Hepatocyte (in vitro differentiated cells): ENCODE measurements around the gene MAP3K20.

Experiments
- CTCF ChIP-seq: fragments of 200-600 bp; sonication (generic); IDR thresholded peaks from 2 replicates; pipeline ENCODE4 v1.5.1; 2016; ENCODE audit warnings: antibody characterized with exemption, mild to moderate bottlenecking; ENCODE audit not compliant: poor library complexity
- EZH2 ChIP-seq: fragments of 200-600 bp; sonication (generic); IDR thresholded peaks from 2 replicates; pipeline ENCODE4 v1.6.1; 2016; ENCODE audit warnings: antibody characterized with exemption, mild to moderate bottlenecking, borderline replicate concordance
- EZH2phosphoT487 ChIP-seq: fragments of 200-600 bp; sonication (generic); IDR thresholded peaks from one replicate; pipeline ENCODE4 v1.6.1; 2018; ENCODE audit warnings: antibody characterized with exemption, mild to moderate bottlenecking, low read depth, moderate library complexity; ENCODE audit not compliant: unreplicated experiment, severe bottlenecking

- TF ChIP-seq CTCF (no peak), EZH2 (no peak), EZH2phosphoT487 (no peak)
Observed at GRCh38 chr2:173240083-173240482, 164.4 kb downstream of the MAP3K20 start.
